Activated CD8-positive, alpha-beta memory T cell treated with anti-CD3 and anti-CD28 coated beads, Interleukin-2, amount 50 U/mL, for 4 hours (primary cell): ENCODE measurements around the gene COL5A2.

ENCODE experiments used
- DNase-seq: peaks from one replicate; pipeline ENCODE4 v3.0.0-alpha.2; 2020

Gene COL5A2

GRCh38 chr2:189095101-189095500, 84.5 kb downstream of the COL5A2 start:
- DNase-seq, result no peak

- no peak for DNase-seq
These were observed 86.6 kb downstream of the COL5A2 start for GRCh38 chr2:189092936-189093335.

GRCh38 chr2:189091253-189091652, 88.3 kb downstream of the COL5A2 start:
- no peak for DNase-seq

GRCh38 chr2:189088591-189089205, 90.9 kb downstream of the COL5A2 start:
- no peak for DNase-seq

GRCh38 chr2:189086710-189087109, 92.9 kb downstream of the COL5A2 start:
- no peak for DNase-seq

GRCh38 chr2:189086250-189086649, 93.3 kb downstream of the COL5A2 start:
- DNase-seq, result no peak

- DNase-seq, result no peak
These were observed 96.0 kb downstream of the COL5A2 start for GRCh38 chr2:189083606-189084005.

- DNase-seq, result no peak
These were observed 96.5 kb downstream of the COL5A2 start for GRCh38 chr2:189083106-189083505.

- no peak for DNase-seq
These were observed 97.1 kb downstream of the COL5A2 start for GRCh38 chr2:189082376-189082975.

GRCh38 chr2:189076572-189076971, 103.0 kb downstream of the COL5A2 start:
- no peak for DNase-seq

GRCh38 chr2:189076120-189076519, 103.4 kb downstream of the COL5A2 start:
- no peak for DNase-seq

GRCh38 chr2:189074506-189074905, 105.1 kb downstream of the COL5A2 start:
- DNase-seq, result no peak

GRCh38 chr2:189072036-189072435, 107.5 kb downstream of the COL5A2 start:
- DNase-seq, result no peak

GRCh38 chr2:189069855-189070619, 109.5 kb downstream of the COL5A2 start:
- no peak for DNase-seq

- no peak for DNase-seq
These were observed 113.5 kb downstream of the COL5A2 start for GRCh38 chr2:189066037-189066436.

- no peak for DNase-seq
These were observed 119.4 kb downstream of the COL5A2 start for GRCh38 chr2:189060096-189060642.

- no peak for DNase-seq
These were observed 122.2 kb downstream of the COL5A2 start for GRCh38 chr2:189057316-189057715.

GRCh38 chr2:189056200-189057106, 123.1 kb downstream of the COL5A2 start:
- DNase-seq, result no peak

- DNase-seq, result no peak
These were observed 129.3 kb downstream of the COL5A2 start for GRCh38 chr2:189050165-189050712.

GRCh38 chr2:189049709-189050164, 129.8 kb downstream of the COL5A2 start:
- no peak for DNase-seq

GRCh38 chr2:189048189-189048588, 131.4 kb downstream of the COL5A2 start:
- DNase-seq, result no peak

GRCh38 chr2:189047171-189047888, 132.2 kb downstream of the COL5A2 start:
- no peak for DNase-seq
